Activated naive CD4-positive, alpha-beta T cell treated with anti-CD3 and anti-CD28 coated beads, Interleukin-2, amount 50 U/mL, for 16 hours (primary cell): Measurements from ENCODE around the gene AGAP1.

Experiments
- DNase-seq: peaks from one replicate; pipeline ENCODE4 v3.0.0-alpha.2; 2020

Gene AGAP1

GRCh38 chr2:235670974-235671787 lies 177.3 kb downstream of the AGAP1 start:
- no peak for DNase-seq

- no peak for DNase-seq
These were observed 178.9 kb downstream of the AGAP1 start for GRCh38 chr2:235672720-235673119.

GRCh38 chr2:235674146-235674545 lies 180.3 kb downstream of the AGAP1 start:
- DNase-seq: no peak

- no peak for DNase-seq
These were observed 181.0 kb downstream of the AGAP1 start for GRCh38 chr2:235674812-235675211.

GRCh38 chr2:235675678-235676535 lies 182.1 kb downstream of the AGAP1 start:
- DNase-seq: no peak

- no peak for DNase-seq
These were observed 182.6 kb downstream of the AGAP1 start for GRCh38 chr2:235676536-235676799.

- DNase-seq: no peak
These were observed 183.5 kb downstream of the AGAP1 start for GRCh38 chr2:235677276-235677788.

- no peak for DNase-seq
These were observed 184.1 kb downstream of the AGAP1 start for GRCh38 chr2:235677937-235678336.

- DNase-seq: no peak
These were observed 184.9 kb downstream of the AGAP1 start for GRCh38 chr2:235678712-235679111.

- no peak for DNase-seq
These were observed 185.6 kb downstream of the AGAP1 start for GRCh38 chr2:235679471-235679870.

GRCh38 chr2:235685024-235685721 lies 191.3 kb downstream of the AGAP1 start:
- no peak for DNase-seq

- DNase-seq: no peak
These were observed 194.9 kb downstream of the AGAP1 start for GRCh38 chr2:235688511-235689426.

- no peak for DNase-seq
These were observed 195.6 kb downstream of the AGAP1 start for GRCh38 chr2:235689427-235689853.

GRCh38 chr2:235690082-235690808 lies 196.4 kb downstream of the AGAP1 start:
- no peak for DNase-seq

GRCh38 chr2:235690809-235691450 lies 197.1 kb downstream of the AGAP1 start:
- no peak for DNase-seq

- no peak for DNase-seq
These were observed 198.2 kb downstream of the AGAP1 start for GRCh38 chr2:235692076-235692475.

- no peak for DNase-seq
These were observed 198.9 kb downstream of the AGAP1 start for GRCh38 chr2:235692671-235693171.

- no peak for DNase-seq
These were observed 199.4 kb downstream of the AGAP1 start for GRCh38 chr2:235693279-235693678.

GRCh38 chr2:235694721-235695601 lies 201.1 kb downstream of the AGAP1 start:
- no peak for DNase-seq

GRCh38 chr2:235695602-235695895 lies 201.7 kb downstream of the AGAP1 start:
- DNase-seq: no peak
